ENCODE measurements around the gene ELP2. TPM values are rescaled to one million over a fixed set of nuclear protein-coding genes. Genes with fewer than 3 reads are reported as not detected.

The ELP2 gene
- total RNA-seq, 1 experiment from 2014 or later, result 137 TPM

- no peaks in the 10 kb centered on the region for H4K20me1 ChIP-seq (ENCODE audit: control insufficient read depth, insufficient read depth, insufficient read length)
- H4K8ac ChIP-seq (replicated peaks; ENCODE audit: insufficient read length, low read depth, low read length), result no peak overlapping the region
- DNase-seq, result no peak
- H3K27me3 Mint-ChIP-seq (ENCODE audit: low read depth), result no peaks in the 10 kb centered on the region
- no peaks in the 10 kb centered on the region for H3K23me2 ChIP-seq (ENCODE audit: insufficient read length, low read depth, low read length, poor library complexity, severe bottlenecking)
- H3K56ac ChIP-seq (ENCODE audit: insufficient read length, low read depth, low read length), result no peak overlapping the region
- no CpG with 5 or more reads among the region's 9 CpGs for WGBS (ENCODE audit: extremely low coverage, insufficient read length, low lambda C conversion rate)
- no peak overlapping the region for H3K14ac ChIP-seq (ENCODE audit: insufficient read depth, low read length)
- H3K9me3 Mint-ChIP-seq, result no peaks in the 10 kb centered on the region; a peak in 1 of 5 replicates
- H2BK5ac ChIP-seq (ENCODE audit: insufficient read length, low read length), result no peak overlapping the region
- no peak overlapping the region for H3K4ac ChIP-seq (ENCODE audit: low read depth, low read length)
- H2AFZ ChIP-seq (ENCODE audit: low read length), result no peak overlapping the region
- no peak overlapping the region for H3K4me3 Mint-ChIP-seq
- H4K5ac ChIP-seq (ENCODE audit: insufficient read length, low read depth, low read length), result no peak overlapping the region
- H2BK12ac ChIP-seq (ENCODE audit: insufficient read length, low read depth, low read length), result no peak overlapping the region
- no peak overlapping the region for H3K27ac ChIP-seq (ENCODE audit: insufficient read length, low read depth, low read length)
- no peak overlapping the region for H2BK20ac ChIP-seq (ENCODE audit: low read depth, low read length, poor library complexity, severe bottlenecking)
- H3K79me1 ChIP-seq (ENCODE audit: insufficient read depth, low read depth, low read length, poor library complexity, severe bottlenecking), result no peaks in the 10 kb centered on the region
- H2BK120ac ChIP-seq (ENCODE audit: low read depth, low read length, poor library complexity, severe bottlenecking), result no peak overlapping the region
- H3K27me3 ChIP-seq (ENCODE audit: insufficient read depth, low read length), result no peaks in the 10 kb centered on the region
- no peak overlapping the region for H3K9ac ChIP-seq (ENCODE audit: extremely low read depth, insufficient read length, low read length)
- no peak overlapping the region for H2AK5ac ChIP-seq (ENCODE audit: insufficient read length, low read length)
- no peak overlapping the region; a peak in 1 of 7 replicates for H3K27ac Mint-ChIP-seq
- H3K36me3 Mint-ChIP-seq (ENCODE audit: insufficient read depth in 1 of 3, low read depth in 3 of 3), result peaks cover 0 to 5% (median 5%) of the 10 kb centered on the region in 3 experiments; a peak in 5 of 7 replicates
- no peak overlapping the region for H3T11ph ChIP-seq (ENCODE audit: low read length)
- no peak for TF ChIP-seq CTCF (conservative IDR thresholded peaks at IDR 0.05)
- H3K4me1 Mint-ChIP-seq, result no peaks in the 10 kb centered on the region
- no peak overlapping the region for H4K91ac ChIP-seq (ENCODE audit: insufficient read length, low read depth, low read length)
- no peaks in the 10 kb centered on the region for H3K9me3 ChIP-seq (ENCODE audit: control insufficient read depth, low read depth, low read length)
- no peaks in the 10 kb centered on the region for H3K79me2 ChIP-seq (ENCODE audit: insufficient read depth, low read length)
- no peaks in the 10 kb centered on the region for H3K4me1 ChIP-seq (ENCODE audit: insufficient read depth, low read length)
- H3K4me2 ChIP-seq (ENCODE audit: insufficient read depth, insufficient read length, low read length), result no peak overlapping the region
- no peak overlapping the region for H3K18ac ChIP-seq (ENCODE audit: insufficient read length, low read depth, low read length)
- no peak overlapping the region for H2BK15ac ChIP-seq (ENCODE audit: low read depth, low read length)
- no peak overlapping the region for H3K23ac ChIP-seq (ENCODE audit: insufficient read length, low read depth, low read length)
Observed at GRCh38 chr18:36215577-36215976, 85.9 kb downstream of the ELP2 start.
